HG02678 (cell line): ENCODE measurements around the gene RLN1.
"Not testable (repeated sequence)": the region's sequence is repeated elsewhere in the genome, so short reads cannot be mapped to it uniquely, and the experiment has no call there.

Source experiments
- ATAC-seq: cut with Tn5 transposase; IDR thresholded peaks from one replicate; pipeline ENCODE4 v1.9.1; 2021; ENCODE audit warnings: mild to moderate bottlenecking, moderate library complexity; ENCODE audit not compliant: unreplicated experiment

Gene RLN1

DNA sequence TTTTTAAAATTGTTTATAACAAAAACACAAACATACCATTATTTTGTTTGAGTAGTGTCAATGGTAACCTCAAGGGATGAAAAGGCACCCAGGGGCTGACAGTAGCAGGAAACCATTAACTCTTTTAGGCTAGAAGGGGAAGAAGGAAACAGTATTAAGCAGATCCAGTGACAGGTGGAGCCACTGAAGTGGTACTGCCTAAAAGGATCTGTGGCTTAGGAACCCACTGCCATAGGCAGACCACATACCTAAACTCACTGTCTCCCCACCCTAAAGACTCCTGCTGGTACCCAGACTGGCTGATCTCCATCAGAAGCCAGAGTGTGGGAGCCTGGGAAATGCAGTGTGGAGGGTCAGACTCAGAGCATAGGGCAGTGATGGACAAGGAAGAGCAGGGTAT lies 13.5 kb downstream of the RLN1 start:
- no peak for ATAC-seq

DNA sequence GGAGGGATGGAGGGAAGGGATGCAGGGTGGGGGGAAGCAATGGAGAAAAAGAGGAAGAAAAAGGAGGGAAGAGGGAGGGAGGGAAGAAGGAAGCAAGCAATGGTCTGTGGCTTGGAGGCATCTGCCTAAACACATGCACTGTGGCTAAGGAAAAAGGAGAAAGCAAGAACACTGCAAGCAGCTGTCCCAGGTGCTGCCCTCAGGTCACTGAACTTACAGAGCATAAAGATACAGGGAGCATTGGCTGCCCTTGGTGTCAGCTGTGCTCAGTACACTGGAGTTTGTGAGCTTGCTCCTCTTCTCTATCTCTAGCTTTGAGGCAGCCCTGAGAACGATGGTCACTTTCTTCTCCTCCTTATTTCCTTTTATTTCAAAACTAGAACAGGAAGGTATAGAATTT lies 18.1 kb downstream of the RLN1 start:
- ATAC-seq: not testable (repeated sequence)

- ATAC-seq: no peak
Measured at GRCh38 chr9:5321058-5321457, 18.6 kb downstream of the RLN1 start.

- ATAC-seq: not testable (repeated sequence)
Measured at GRCh38 chr9:5316406-5316805, 23.3 kb downstream of the RLN1 start.

DNA sequence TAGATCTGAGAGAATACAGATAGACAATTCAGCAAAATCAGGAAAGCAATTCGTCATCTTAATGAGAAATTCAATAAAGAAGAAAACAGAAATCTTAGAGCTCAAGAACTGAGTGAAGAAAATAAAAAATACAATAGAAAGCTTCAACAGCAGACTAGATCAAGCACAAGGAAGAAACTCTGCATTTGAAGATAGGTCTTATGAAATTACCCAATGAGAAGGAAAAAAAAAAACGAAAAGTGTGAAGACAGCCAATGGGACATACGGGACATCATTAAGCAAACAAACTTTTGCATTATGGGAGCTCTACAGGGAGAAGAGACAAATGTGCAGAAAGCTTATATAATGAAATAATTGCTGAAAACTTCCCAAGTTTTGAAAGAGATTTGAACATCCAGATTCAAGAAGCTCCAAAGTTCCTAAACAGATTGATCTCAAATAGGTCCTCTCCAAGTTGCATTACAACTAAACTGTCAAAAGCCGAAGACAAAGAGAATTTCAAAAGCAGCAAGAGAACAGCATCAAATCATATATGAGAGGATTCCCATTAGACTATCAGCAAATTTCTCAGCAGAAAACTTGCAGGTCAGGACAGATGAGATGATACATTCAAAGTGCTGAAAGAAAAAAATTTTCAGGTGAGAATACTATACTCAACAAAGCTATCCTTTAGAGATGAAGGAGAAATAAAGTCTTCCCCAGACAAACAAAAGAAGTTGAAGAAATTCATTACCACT lies 24.3 kb downstream of the RLN1 start:
- no peak for ATAC-seq

DNA sequence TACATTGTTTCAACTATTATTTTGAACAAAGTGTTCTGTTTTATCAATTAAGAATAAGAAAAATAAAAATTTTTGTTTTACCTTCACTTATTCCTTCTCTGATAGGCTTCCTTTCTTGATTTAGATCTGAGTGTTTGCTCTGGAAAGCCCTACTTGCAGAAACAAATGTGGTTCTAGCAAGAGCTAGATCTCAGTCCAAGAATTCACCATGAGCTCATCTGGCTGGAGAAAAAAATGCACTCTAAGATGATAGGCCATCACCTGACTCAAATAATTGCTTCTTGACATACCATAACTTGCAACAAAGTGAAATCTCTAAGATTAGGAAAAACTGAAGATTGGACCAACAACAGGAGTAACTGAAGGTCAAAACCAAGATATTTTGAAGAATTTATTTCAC lies 28.8 kb downstream of the RLN1 start:
- no peak for ATAC-seq

DNA sequence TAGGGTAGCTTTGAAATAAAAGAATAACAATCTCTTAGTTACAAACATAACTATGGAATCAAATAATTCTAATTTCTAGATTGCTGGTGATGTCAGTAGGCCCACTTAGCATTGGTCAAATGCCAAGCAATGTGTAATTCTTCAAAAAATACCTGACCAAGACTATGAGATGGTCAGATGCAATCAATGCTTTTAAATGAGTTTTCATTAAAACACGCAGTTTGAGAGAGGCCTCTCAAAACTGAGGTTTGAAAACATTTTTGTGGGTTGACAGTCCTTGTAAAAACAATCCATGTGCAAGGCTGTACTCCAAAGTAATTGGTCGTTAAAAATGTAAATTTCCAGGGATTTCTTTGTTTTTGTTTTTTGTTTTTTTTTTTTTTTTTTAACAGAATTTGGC lies 33.9 kb downstream of the RLN1 start:
- ATAC-seq: no peak

GRCh38 chr9:5303840-5304795 lies 35.6 kb downstream of the RLN1 start, which contains the start of gene RLN2:
Gene RLN2, minus strand, starts transcription at chr9:5304716. Its CDS starts 136 bp downstream, at chr9:5304580.
- ATAC-seq: peak; percentile 99

GRCh38 chr9:5301544-5301943 lies 38.1 kb downstream of the RLN1 start:
- ATAC-seq: no peak

DNA sequence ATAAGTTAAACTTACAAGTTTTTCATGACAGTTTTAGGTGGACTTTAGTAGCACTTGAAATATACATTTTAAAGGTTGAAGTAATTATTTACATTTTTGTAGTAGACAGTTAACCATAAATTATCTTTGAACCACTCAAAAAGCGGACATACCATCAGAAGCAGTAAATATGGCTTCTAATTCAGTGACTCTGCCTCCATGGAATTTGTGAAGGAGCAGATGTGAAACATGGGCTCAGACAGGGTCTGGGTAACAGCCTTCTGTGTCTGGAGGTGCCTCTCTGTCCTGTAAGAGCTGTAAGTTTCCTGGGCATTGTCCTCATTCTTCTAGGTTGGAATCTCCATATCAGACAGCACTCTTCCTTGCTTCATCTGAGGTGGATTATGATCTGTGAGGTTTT lies 47.5 kb downstream of the RLN1 start:
- no peak for ATAC-seq

DNA sequence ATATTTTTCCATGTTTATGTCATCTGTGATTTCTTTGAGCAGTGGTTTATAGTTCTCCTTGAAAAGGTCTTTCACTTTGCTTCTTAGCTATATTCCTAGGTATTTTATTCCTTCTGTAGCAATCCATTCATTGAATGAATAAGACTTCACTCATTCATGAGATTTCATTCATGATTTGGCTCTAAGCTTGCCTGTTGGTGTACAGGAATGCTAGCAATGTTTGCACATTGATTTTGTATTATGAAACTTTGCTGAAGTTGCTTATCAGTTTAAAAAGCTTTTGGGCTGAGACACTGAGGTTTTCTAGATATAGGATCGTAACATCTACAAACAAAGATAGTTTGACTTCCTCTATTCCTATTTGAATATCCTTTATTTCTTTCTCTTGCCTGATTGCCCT lies 51.1 kb downstream of the RLN1 start:
- ATAC-seq: no peak

GRCh38 chr9:5286262-5286661 lies 53.4 kb downstream of the RLN1 start:
- ATAC-seq: no peak
